ENCODE data around the gene SLC9A3. TPM values are rescaled to one million over a fixed set of nuclear protein-coding genes. Genes with fewer than 3 reads are reported as not detected.

Gene SLC9A3
- total RNA-seq, 2 experiments from 2014 or later = 2.0 to 2.3 TPM

DNA sequence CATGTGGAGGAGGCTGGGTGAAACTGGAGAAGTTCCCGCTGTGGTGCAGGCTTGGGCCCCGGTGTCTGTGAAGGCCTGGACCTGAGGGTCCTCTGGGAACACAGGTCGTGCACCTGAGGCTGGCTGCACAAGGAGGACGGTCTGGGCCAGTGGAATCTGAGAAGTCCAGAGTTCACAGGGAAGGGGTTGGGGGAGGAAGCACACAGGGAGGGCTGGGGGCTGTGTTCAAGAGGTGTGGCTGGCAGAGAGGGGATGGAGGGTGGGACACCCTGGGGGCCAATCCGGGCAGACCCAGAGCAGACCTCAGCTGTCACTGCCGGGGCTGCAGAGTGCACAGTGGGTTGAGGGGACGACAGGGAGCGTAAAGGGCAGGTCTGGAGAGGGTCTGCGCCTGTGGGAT lies 2.6 kb downstream of the SLC9A3 start:
- peaks cover 12% of the 10 kb centered on the region for H3K4me1 Mint-ChIP-seq
- H3K27ac Mint-ChIP-seq = no peak overlapping the region
- no peak overlapping the region for H3K4me3 Mint-ChIP-seq
- ATAC-seq (ENCODE audit: low read depth) = no peak
- peaks cover 2% of the 10 kb centered on the region for H3K36me3 Mint-ChIP-seq
- peaks cover 43% of the 10 kb centered on the region for H3K27me3 Mint-ChIP-seq
- POLR2A ChIA-PET = no interaction called here
- peaks cover 5% of the 10 kb centered on the region for H3K9me3 Mint-ChIP-seq
- DNase-seq = no peak

DNA sequence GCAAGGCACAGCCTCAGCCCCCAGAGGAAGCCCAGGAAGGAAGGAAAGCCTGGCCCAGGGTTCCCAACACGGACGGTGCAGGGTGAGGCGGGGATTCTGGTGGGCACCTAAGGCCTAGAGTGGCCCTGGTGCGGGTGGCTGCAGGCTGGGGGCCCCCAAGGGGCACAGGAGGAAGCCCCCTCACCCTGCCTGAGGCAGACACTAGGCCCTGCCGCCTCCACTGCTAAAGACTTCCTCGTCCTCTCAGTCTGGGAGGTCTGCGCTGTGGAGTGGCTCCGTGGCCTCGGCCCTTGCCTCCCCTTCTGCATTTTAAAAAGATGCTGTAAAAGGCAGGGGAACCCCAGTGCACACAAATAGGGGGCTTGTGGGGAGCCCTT lies 3.4 kb downstream of the SLC9A3 start:
- peaks cover 10% of the 10 kb centered on the region for H3K4me1 Mint-ChIP-seq
- peaks cover 5% of the 10 kb centered on the region for H3K9me3 Mint-ChIP-seq
- H3K4me3 Mint-ChIP-seq = no peak overlapping the region
- no peak for ATAC-seq (ENCODE audit: low read depth)
- POLR2A ChIA-PET = no interaction called here
- no peak for DNase-seq
- peaks cover 39% of the 10 kb centered on the region for H3K27me3 Mint-ChIP-seq
- no peak overlapping the region for H3K27ac Mint-ChIP-seq
- H3K36me3 Mint-ChIP-seq = peaks cover 2% of the 10 kb centered on the region

DNA sequence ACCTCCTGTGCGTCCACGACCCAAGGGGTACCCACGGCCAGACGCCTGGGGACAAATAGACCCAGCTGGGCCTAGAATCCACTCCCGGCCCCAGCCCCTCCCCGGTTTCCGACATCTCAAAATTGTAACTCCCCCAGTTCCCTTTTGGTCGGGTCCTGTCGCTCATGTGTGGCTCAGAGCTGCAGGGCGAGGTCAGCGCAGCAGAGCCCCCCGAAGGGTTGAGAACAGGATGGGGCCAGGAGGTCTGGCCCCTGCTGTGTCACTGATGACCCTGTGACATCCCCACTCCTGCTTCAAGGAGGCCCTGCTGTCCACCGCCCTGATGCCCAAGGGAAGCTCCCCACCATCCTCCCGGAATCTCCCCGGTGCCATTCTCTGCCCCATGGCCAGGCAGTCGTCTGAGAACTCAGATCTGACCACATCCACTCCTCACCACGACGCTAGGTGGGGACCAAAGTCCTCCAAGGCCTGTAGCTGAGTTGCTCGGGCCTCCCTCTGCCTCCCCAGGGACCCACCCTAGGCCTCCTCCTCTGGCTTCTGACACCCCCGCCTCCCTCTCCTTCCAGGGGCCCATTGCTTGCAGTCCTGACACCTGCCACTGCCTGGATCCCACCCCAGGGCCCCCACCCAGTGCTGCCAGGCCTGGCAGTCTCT lies 3.9 kb downstream of the SLC9A3 start:
- POLR2A ChIA-PET = no interaction called here
- Mint-ChIP-seq H3K36me3 (peaks cover 2% of the 10 kb centered on the region), H3K4me3 (no peak overlapping the region), H3K27ac (no peak overlapping the region), H3K9me3 (peaks cover 5% of the 10 kb centered on the region), H3K4me1 (peaks cover 10% of the 10 kb centered on the region), H3K27me3 (peaks cover 34% of the 10 kb centered on the region)
- no peak for ATAC-seq (ENCODE audit: low read depth)
- no peak for DNase-seq

DNA sequence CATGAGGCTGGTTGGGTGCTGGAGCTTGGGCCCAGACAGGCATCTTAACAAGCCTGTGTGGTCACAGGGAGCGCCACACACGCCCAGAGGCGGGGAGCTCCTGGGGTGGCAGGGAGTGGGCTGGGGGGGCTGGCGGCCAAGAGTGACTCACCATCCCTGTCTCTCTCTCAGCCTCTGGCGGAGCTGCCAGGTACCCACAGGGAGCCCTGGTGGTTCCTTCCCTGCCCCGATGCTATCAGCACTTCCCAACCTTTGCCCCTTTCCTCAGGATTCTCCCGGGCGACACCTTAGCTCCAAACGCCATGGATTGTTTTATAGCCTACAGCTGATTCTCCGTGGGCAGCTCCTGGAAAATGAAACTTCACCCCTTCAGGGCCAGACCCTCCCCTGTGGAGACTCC lies 5.5 kb downstream of the SLC9A3 start:
- Mint-ChIP-seq H3K9me3 (peaks cover 5% of the 10 kb centered on the region), H3K27ac (no peak overlapping the region), H3K4me1 (peaks cover 7% of the 10 kb centered on the region), H3K27me3 (peaks cover 34% of the 10 kb centered on the region), H3K36me3 (peaks cover 2% of the 10 kb centered on the region), H3K4me3 (no peak overlapping the region)
- ATAC-seq (ENCODE audit: low read depth) = no peak
- no peak for DNase-seq
- POLR2A ChIA-PET = no interaction called here

DNA sequence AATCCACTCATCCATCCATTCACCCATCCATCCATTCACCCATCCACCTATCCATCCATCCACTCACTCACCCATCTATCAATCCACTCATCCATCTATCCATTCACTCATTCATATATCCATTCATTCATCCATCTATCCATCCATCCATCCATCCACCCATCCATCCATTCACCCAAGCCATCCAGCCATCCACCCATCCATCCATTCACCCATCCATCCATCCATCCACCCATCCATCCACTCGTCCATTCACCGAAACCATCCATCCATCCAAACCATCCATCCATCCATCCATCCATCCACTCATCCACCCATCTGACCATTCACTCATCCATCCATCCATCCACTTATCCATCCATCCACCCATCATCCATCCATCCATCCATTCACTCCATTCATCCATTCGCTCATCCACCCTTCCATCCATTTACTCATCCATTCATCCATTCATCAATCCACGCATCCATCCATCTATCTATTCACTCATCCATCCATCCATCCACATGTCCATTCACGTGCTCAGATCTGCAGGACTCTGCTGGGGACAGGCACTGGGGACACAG lies 6.6 kb downstream of the SLC9A3 start:
- peaks cover 3% of the 10 kb centered on the region for H3K4me1 Mint-ChIP-seq
- ATAC-seq (ENCODE audit: low read depth) (no peak), DNase-seq (no peak)
- H3K36me3 Mint-ChIP-seq = peaks cover 2% of the 10 kb centered on the region
- peaks cover 5% of the 10 kb centered on the region for H3K9me3 Mint-ChIP-seq
- no peak overlapping the region for H3K27ac Mint-ChIP-seq
- POLR2A ChIA-PET = no interaction called here
- H3K4me3 Mint-ChIP-seq = no peak overlapping the region
- H3K27me3 Mint-ChIP-seq = peaks cover 29% of the 10 kb centered on the region

DNA sequence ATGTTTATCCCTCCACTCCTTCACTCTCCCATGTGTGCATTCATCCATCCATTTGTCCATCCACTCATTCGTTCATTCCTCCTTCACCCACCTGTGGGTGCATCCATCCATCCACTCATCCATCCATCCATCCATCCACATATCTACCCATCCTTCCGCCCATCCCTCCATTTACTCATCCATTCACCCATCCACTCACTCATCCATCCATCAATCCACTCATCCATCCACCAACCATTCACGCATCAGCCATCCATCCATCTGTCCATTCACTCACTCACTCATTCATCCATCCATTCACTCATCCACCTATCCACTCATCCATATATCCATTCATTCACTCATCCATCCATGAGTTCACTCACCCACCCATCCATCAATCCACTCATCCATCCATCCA lies 7.3 kb downstream of the SLC9A3 start:
- Mint-ChIP-seq H3K36me3 (peaks cover 2% of the 10 kb centered on the region), H3K4me3 (no peak overlapping the region), H3K27me3 (peaks cover 23% of the 10 kb centered on the region), H3K4me1 (peaks cover 3% of the 10 kb centered on the region), H3K27ac (peak overlapping the region; percentile 2), H3K9me3 (peaks cover 5% of the 10 kb centered on the region)
- no peak for ATAC-seq (ENCODE audit: low read depth)
- POLR2A ChIA-PET = no interaction called here
- no peak for DNase-seq

DNA sequence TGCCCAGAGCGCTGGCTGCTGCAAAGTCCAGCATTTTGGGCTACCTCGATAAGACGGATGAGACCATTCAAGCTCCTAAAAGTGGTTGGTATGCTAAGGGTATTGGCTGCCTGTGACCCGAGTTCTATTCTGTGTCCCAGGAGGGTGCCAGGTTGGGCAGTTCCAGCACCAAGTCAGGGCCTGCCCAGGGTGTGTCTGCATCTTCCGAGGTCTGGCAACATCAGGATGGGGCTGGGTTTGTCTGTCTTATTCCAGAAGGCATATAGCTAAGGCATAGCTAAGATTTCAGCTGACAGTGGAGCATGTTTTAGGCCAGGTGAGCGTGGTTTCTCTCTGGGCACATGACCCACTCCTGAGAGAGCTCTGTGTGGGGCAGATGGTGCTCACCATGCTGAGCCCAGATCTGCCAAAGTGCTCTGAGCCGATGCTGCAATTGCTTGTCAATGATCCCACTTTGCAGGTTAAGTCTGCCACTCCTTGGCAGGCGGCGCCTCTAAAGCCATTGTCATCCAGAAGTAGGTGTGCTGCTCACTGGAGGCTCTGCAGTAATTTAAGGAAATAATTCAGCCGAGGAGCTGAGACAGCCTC lies 7.8 kb downstream of the SLC9A3 start:
- no peak for ATAC-seq (ENCODE audit: low read depth)
- Mint-ChIP-seq H3K4me3 (no peak overlapping the region), H3K9me3 (peaks cover 5% of the 10 kb centered on the region), H3K27ac (no peak overlapping the region), H3K4me1 (peaks cover 3% of the 10 kb centered on the region), H3K36me3 (peaks cover 2% of the 10 kb centered on the region), H3K27me3 (peaks cover 21% of the 10 kb centered on the region)
- POLR2A ChIA-PET = no interaction called here
- DNase-seq = no peak

DNA sequence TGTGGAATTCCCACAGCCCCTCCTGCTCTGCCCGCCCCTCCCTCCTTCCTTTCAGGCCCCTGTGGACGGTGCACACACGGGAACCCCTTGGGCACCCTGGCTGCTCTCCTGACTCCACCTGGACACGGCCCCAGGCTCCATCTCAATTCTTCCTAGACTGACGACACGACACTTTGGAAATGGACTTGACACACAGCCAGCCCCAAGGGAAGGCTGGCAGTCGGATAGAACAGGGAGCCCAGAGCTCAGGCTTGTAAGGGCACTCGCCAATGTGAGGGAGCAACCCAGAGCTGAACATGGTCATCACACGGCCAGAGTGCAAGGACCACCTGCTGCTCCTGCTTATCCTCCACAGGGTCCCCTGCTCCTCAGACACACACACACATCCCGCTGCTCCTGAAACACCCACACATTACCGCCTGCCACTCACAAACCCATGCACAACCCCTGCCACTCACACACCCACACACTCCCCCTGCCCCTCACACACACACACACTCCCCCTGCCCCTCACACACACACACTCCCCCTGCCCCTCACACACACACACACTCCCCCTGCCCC lies 8.9 kb downstream of the SLC9A3 start:
- Mint-ChIP-seq H3K4me1 (peaks cover 3% of the 10 kb centered on the region), H3K4me3 (no peak overlapping the region), H3K27me3 (peaks cover 18% of the 10 kb centered on the region), H3K9me3 (peaks cover 5% of the 10 kb centered on the region), H3K36me3 (peaks cover 2% of the 10 kb centered on the region), H3K27ac (no peak overlapping the region)
- POLR2A ChIA-PET = no interaction called here
- DNase-seq (no peak), ATAC-seq (ENCODE audit: low read depth) (no peak)

DNA sequence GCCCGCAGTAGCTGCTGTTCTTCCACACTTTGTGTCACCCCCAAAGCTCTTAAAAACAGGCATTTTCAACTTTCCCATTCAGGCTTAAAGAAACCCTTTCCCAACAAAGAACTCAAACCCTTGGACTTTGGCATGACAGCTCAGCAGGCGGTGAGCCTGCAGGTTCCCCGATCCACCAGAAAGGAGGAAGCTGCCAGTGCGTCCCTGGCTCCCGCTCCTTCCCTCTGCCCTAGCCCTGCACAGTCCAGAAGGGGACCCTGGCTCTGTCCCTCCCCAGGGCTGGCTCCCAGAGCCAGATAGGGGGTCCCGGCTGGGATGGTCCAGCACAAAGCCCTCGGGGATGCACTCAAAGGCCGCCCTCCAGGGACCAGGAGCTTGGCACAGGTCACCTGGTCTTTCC lies 9.6 kb downstream of the SLC9A3 start:
- H3K27ac Mint-ChIP-seq = no peak overlapping the region
- POLR2A ChIA-PET = no interaction called here
- DNase-seq (no peak), ATAC-seq (ENCODE audit: low read depth) (no peak)
- H3K4me3 Mint-ChIP-seq = no peak overlapping the region
- H3K9me3 Mint-ChIP-seq = peaks cover 5% of the 10 kb centered on the region
- peaks cover 3% of the 10 kb centered on the region for H3K4me1 Mint-ChIP-seq
- peaks cover 18% of the 10 kb centered on the region for H3K27me3 Mint-ChIP-seq
- H3K36me3 Mint-ChIP-seq = peaks cover 2% of the 10 kb centered on the region

- Mint-ChIP-seq H3K27me3 (peaks cover 18% of the 10 kb centered on the region), H3K4me1 (peaks cover 3% of the 10 kb centered on the region), H3K4me3 (no peak overlapping the region), H3K36me3 (peaks cover 2% of the 10 kb centered on the region), H3K27ac (no peak overlapping the region), H3K9me3 (peaks cover 5% of the 10 kb centered on the region)
- no peak for DNase-seq
- POLR2A ChIA-PET = no interaction called here
- ATAC-seq (ENCODE audit: low read depth) = no peak
These were observed 10.2 kb downstream of the SLC9A3 start for GRCh38 chr5:514101-514485.

- no peak overlapping the region for H3K4me3 Mint-ChIP-seq
- POLR2A ChIA-PET = no interaction called here
- peaks cover 5% of the 10 kb centered on the region for H3K9me3 Mint-ChIP-seq
- DNase-seq (no peak), ATAC-seq (ENCODE audit: low read depth) (no peak)
- H3K27ac Mint-ChIP-seq = no peak overlapping the region
- peaks cover 3% of the 10 kb centered on the region for H3K4me1 Mint-ChIP-seq
- peaks cover 2% of the 10 kb centered on the region for H3K36me3 Mint-ChIP-seq
- peaks cover 18% of the 10 kb centered on the region for H3K27me3 Mint-ChIP-seq
These were observed 10.8 kb downstream of the SLC9A3 start for GRCh38 chr5:513216-514100.

DNA sequence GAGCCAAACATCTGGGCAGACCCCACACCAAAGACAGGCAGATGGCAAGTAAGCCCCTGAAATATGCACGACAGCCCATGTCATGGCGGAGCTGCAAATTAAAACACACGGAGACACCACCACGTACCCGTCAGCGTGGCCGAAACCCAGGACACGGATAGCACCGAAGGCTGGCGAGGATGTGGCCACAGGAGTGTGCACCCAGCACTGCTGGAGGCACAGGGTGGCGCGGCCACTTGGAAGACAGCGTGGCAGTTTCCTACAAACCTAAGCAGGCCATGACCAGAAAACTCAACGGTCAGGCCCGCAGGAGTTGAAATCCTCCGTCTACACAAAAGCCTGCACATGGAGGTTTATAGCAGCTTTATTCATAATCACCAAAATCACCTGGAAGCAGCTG lies 12.8 kb downstream of the SLC9A3 start:
- ATAC-seq (ENCODE audit: low read depth) (no peak), DNase-seq (no peak)
- Mint-ChIP-seq H3K4me3 (no peak overlapping the region), H3K4me1 (no peaks in the 10 kb centered on the region), H3K9me3 (no peaks in the 10 kb centered on the region), H3K36me3 (no peaks in the 10 kb centered on the region), H3K27me3 (peaks cover 18% of the 10 kb centered on the region), H3K27ac (no peak overlapping the region)
- POLR2A ChIA-PET = no interaction called here

- DNase-seq (no peak), ATAC-seq (ENCODE audit: low read depth) (no peak)
- no peak overlapping the region for H3K4me3 Mint-ChIP-seq
- H3K27me3 Mint-ChIP-seq = peaks cover 14% of the 10 kb centered on the region
- no peaks in the 10 kb centered on the region for H3K9me3 Mint-ChIP-seq
- POLR2A ChIA-PET = no interaction called here
- H3K36me3 Mint-ChIP-seq = no peaks in the 10 kb centered on the region
- no peak overlapping the region for H3K27ac Mint-ChIP-seq
- H3K4me1 Mint-ChIP-seq = no peaks in the 10 kb centered on the region
These were observed 13.7 kb downstream of the SLC9A3 start for GRCh38 chr5:510521-510920.
